Lower lobe of right lung (tissue), 2 donors: ENCODE measurements around the gene TELO2. TPM values are rescaled to one million over a fixed set of nuclear protein-coding genes. Genes with fewer than 3 reads are reported as not detected.
A peak's percentile ranks its signal among the peaks of the same experiment; 100 is the strongest.

Experiments used
- ATAC-seq, 2 donors: fragments of 200-7000 bp; cut with Tn5 transposase; one replicate each; pipeline ENCODE4 v1.9.1; 2020 to 2022; ENCODE audit warnings: mild to moderate bottlenecking in 2 of 2, moderate library complexity in 2 of 2
- DNase-seq: peaks from one replicate; pipeline ENCODE4 v3.0.0-alpha.2; 2020
- H3K27ac ChIP-seq: fragments of 200-600 bp; one replicate; pipeline ENCODE4 v1.8.0; 2022
- H3K27me3 ChIP-seq: fragments of 200-600 bp; one replicate; pipeline ENCODE4 v1.8.0; 2022; ENCODE audit warnings: low read depth
- H3K36me3 ChIP-seq: fragments of 200-600 bp; one replicate; pipeline ENCODE4 v1.8.0; 2022; ENCODE audit warnings: mild to moderate bottlenecking
- H3K4me1 ChIP-seq: fragments of 200-600 bp; one replicate; pipeline ENCODE4 v1.8.0; 2022
- H3K4me3 ChIP-seq: fragments of 200-600 bp; one replicate; pipeline ENCODE4 v1.8.0; 2022; ENCODE audit warnings: mild to moderate bottlenecking
- H3K9me3 ChIP-seq: fragments of 200-600 bp; one replicate; pipeline ENCODE4 v1.8.0; 2022
- CTCF ChIP-seq: fragments of 200-600 bp; IDR thresholded peaks from one replicate; pipeline ENCODE4 v1.8.0; 2022; ENCODE audit warnings: antibody characterized with exemption, mild to moderate bottlenecking
- intact Hi-C: fragments of 100-400 bp; cut with DNase I; formaldehyde crosslinking; loops from one replicate; pipeline ENCODE4 v1.11.0; 2022
- total RNA-seq: library from RNA; stranded (reverse); fragmentation: NEBNext Ultra II Directional; extraction: Animal tissue kit (Norgen Biotek cat#: 25700); gene quantifications from one replicate; pipeline ENCODE4 v1.2.1, GENCODE V29; 2021
- donor health status: DM: no; HTN: yes; CAD: no; lungs with severe emphysema.

TELO2 gene
- total RNA-seq, 1 donor from 2014 or later, result 27.5 TPM

- DNase-seq, result no peak
- no peak overlapping the region for H3K4me3 ChIP-seq
- peaks cover 11% of the 10 kb centered on the region for H3K36me3 ChIP-seq
- no peak for TF ChIP-seq CTCF
- H3K9me3 ChIP-seq, result no peaks in the 10 kb centered on the region
- H3K4me1 ChIP-seq, result peaks cover 64% of the 10 kb centered on the region
- peak overlapping the region; percentile 95 for H3K27ac ChIP-seq
- H3K27me3 ChIP-seq, result no peaks in the 10 kb centered on the region
- no peak for ATAC-seq
- intact Hi-C loops, result no loop called here
Observed at GRCh38 chr16:1528921-1529537, 35.9 kb downstream of the TELO2 start.

- Histone ChIP-seq H3K27me3 (no peaks in the 10 kb centered on the region), H3K27ac (peak overlapping the region; percentile 95), H3K4me3 (peak overlapping the region; percentile 73), H3K36me3 (peaks cover 2% of the 10 kb centered on the region), H3K9me3 (no peaks in the 10 kb centered on the region), H3K4me1 (peaks cover 64% of the 10 kb centered on the region)
- intact Hi-C loops, result no loop called here
- TF ChIP-seq CTCF, result no peak
- no peak for DNase-seq
- ATAC-seq, result no peak
Observed at GRCh38 chr16:1530349-1530882, 37.3 kb downstream of the TELO2 start.

GRCh38 chr16:1530883-1531637 lies 37.9 kb downstream of the TELO2 start:
- peaks cover 8% of the 10 kb centered on the region for H3K36me3 ChIP-seq
- peak overlapping the region; percentile 73 for H3K4me3 ChIP-seq
- no peaks in the 10 kb centered on the region for H3K9me3 ChIP-seq
- TF ChIP-seq CTCF, result no peak
- DNase-seq (no peak), ATAC-seq (peak; percentile 5 to 12)
- intact Hi-C loops, result no loop called here
- peaks cover 65% of the 10 kb centered on the region for H3K4me1 ChIP-seq
- H3K27ac ChIP-seq, result peak overlapping the region; percentile 95
- H3K27me3 ChIP-seq, result no peaks in the 10 kb centered on the region

GRCh38 chr16:1531638-1531910 lies 38.4 kb downstream of the TELO2 start:
- ATAC-seq (no peak), DNase-seq (no peak)
- no peaks in the 10 kb centered on the region for H3K27me3 ChIP-seq
- H3K27ac ChIP-seq, result peak overlapping the region; percentile 95
- H3K4me1 ChIP-seq, result peaks cover 69% of the 10 kb centered on the region
- intact Hi-C loops, result no loop called here
- no peak for TF ChIP-seq CTCF
- no peaks in the 10 kb centered on the region for H3K9me3 ChIP-seq
- H3K4me3 ChIP-seq, result peak overlapping the region; percentile 73
- peaks cover 13% of the 10 kb centered on the region for H3K36me3 ChIP-seq

GRCh38 chr16:1532081-1532760 lies 39.1 kb downstream of the TELO2 start:
- no peak for DNase-seq
- H3K4me3 ChIP-seq, result peak overlapping the region; percentile 73
- ATAC-seq, result peak; percentile 44 to 54
- H3K4me1 ChIP-seq, result peaks cover 69% of the 10 kb centered on the region
- peaks cover 20% of the 10 kb centered on the region for H3K36me3 ChIP-seq
- no peaks in the 10 kb centered on the region for H3K9me3 ChIP-seq
- no peaks in the 10 kb centered on the region for H3K27me3 ChIP-seq
- intact Hi-C loops, result no loop called here
- peak overlapping the region; percentile 95 for H3K27ac ChIP-seq
- no peak for TF ChIP-seq CTCF
